Epidermal melanocyte (primary cell): ENCODE results near the gene LIN28A.

Source experiments
- DNase-seq: peaks from one replicate; pipeline ENCODE4 v3.0.0; 2011; ENCODE audit warnings: low spot score; ENCODE audit not compliant: insufficient read length

Gene LIN28A

GRCh38 chr1:26387447-26387846 lies 23.2 kb upstream of the LIN28A start:
- no peak for DNase-seq

GRCh38 chr1:26388791-26389445 lies 21.7 kb upstream of the LIN28A start:
- DNase-seq = no peak

- DNase-seq = no peak
Observed at GRCh38 chr1:26389604-26390247, 20.9 kb upstream of the LIN28A start.

- DNase-seq = no peak
Observed at GRCh38 chr1:26391450-26391849, 19.2 kb upstream of the LIN28A start.

GRCh38 chr1:26395754-26396153 lies 14.9 kb upstream of the LIN28A start:
- DNase-seq = no peak

- no peak for DNase-seq
Observed at GRCh38 chr1:26399034-26399433, 11.6 kb upstream of the LIN28A start.

- no peak for DNase-seq
Observed at GRCh38 chr1:26401891-26402290, 8.7 kb upstream of the LIN28A start.

- DNase-seq = no peak
Observed at GRCh38 chr1:26403656-26404055, 7.0 kb upstream of the LIN28A start.

- no peak for DNase-seq
Observed at GRCh38 chr1:26404641-26405040, 6.0 kb upstream of the LIN28A start.

- DNase-seq = no peak
Observed at GRCh38 chr1:26405281-26405915, 5.2 kb upstream of the LIN28A start.

- DNase-seq = peak; percentile 76
Observed at GRCh38 chr1:26408604-26409003, 2.0 kb upstream of the LIN28A start.

- DNase-seq = no peak
Observed at GRCh38 chr1:26409191-26409807, 1.3 kb upstream of the LIN28A start.

- no peak for DNase-seq
Observed at GRCh38 chr1:26411624-26412074, 1.0 kb downstream of the LIN28A start.

- DNase-seq = no peak
Observed at GRCh38 chr1:26412180-26412840, 1.7 kb downstream of the LIN28A start.

GRCh38 chr1:26413031-26413430 lies 2.4 kb downstream of the LIN28A start:
- DNase-seq = no peak

GRCh38 chr1:26417111-26417759 lies 6.6 kb downstream of the LIN28A start:
- peak; percentile 27 for DNase-seq

GRCh38 chr1:26418865-26419349 lies 8.3 kb downstream of the LIN28A start:
- DNase-seq = no peak

- DNase-seq = no peak
Observed at GRCh38 chr1:26419494-26419893, 8.9 kb downstream of the LIN28A start.

- no peak for DNase-seq
Observed at GRCh38 chr1:26429721-26430120, 19.1 kb downstream of the LIN28A start.

GRCh38 chr1:26431979-26432695 lies 21.5 kb downstream of the LIN28A start, which contains the start of gene DHDDS:
Gene DHDDS (plus strand): TSS chr1:26432321. CDS start chr1:26432946, 625 bp downstream.
- DNase-seq = peak; percentile 96
